Measurements from ENCODE around the gene KRTAP19-4. TPM values are rescaled to one million over a fixed set of nuclear protein-coding genes. Genes with fewer than 3 reads are reported as not detected.

Gene KRTAP19-4
- total and polyA plus RNA-seq, 9 donors, result not detected

DNA sequence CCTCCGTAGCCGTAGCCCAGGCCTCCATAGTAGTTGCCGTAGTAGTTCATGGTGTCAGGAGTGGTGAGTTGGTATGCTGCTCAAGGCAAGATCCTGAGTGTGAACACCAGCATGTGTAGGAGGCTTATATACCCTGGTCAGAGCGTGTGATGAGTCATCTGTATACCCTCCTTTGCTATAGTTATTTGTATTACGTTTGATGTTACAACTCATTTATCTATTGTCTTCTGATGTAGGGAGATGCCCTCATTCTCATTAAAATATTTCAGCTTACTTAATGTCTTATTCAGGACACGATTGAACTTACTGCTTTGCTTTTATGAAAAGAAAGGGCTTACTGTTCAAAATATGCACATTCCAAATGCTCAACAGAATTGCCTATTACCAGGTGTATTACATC is 5.1 kb upstream of the KRTAP19-4 start, which contains the start of gene KRTAP19-5:
Gene KRTAP19-5 (minus strand): TSS at position 101 of the 400 bp plus-strand sequence. CDS start 51 bp downstream, at position 50.
- TF ChIP-seq POLR2A (IDR thresholded peaks at IDR 0.05) (no peak), EP300 (IDR thresholded peaks at IDR 0.05) (no peak), CTCF (IDR thresholded peaks at IDR 0.05) (no peak)
- no peak for DNase-seq
- WGBS, 3 donors, result 70 to 81% (median 75%) methylated on average over 6 of the region's 6 CpGs
- H3K4me3 ChIP-seq, result no peak within 1 kb of the TSS
- no peaks in the 10 kb centered on the region for H3K36me3 ChIP-seq
- no peaks in the 10 kb centered on the region for H3K4me1 ChIP-seq (ENCODE audit: insufficient read depth)
- no peaks in the 10 kb centered on the region for H3K27me3 ChIP-seq
- intact Hi-C loops (cut with DNase I), result no loop called here
- no peaks in the 10 kb centered on the region for H3K9me3 ChIP-seq
- no peak within 1 kb of the TSS for H3K27ac ChIP-seq

- intact Hi-C loops (cut with DNase I), result no loop called here
- Histone ChIP-seq H3K27ac (no peak within 1 kb of the TSS), H3K36me3 (no peaks in the 10 kb centered on the region), H3K4me1 (ENCODE audit: insufficient read depth) (no peaks in the 10 kb centered on the region), H3K9me3 (no peaks in the 10 kb centered on the region), H3K4me3 (no peak within 1 kb of the TSS), H3K27me3 (no peaks in the 10 kb centered on the region)
- TF ChIP-seq EP300 (IDR thresholded peaks at IDR 0.05) (no peak), CTCF (IDR thresholded peaks at IDR 0.05) (no peak), POLR2A (IDR thresholded peaks at IDR 0.05) (no peak)
- no peak for DNase-seq
- 76 to 88% (median 84%) methylated on average over 2 of the region's 2 CpGs for WGBS, 3 donors
These were observed 5.0 kb downstream of the KRTAP19-4 start, which contains the start of gene KRTAP19-3 for GRCh38 chr21:30491963-30492428. Gene KRTAP19-3 (minus strand): TSS chr21:30492013. CDS start chr21:30491957, 56 bp downstream.

DNA sequence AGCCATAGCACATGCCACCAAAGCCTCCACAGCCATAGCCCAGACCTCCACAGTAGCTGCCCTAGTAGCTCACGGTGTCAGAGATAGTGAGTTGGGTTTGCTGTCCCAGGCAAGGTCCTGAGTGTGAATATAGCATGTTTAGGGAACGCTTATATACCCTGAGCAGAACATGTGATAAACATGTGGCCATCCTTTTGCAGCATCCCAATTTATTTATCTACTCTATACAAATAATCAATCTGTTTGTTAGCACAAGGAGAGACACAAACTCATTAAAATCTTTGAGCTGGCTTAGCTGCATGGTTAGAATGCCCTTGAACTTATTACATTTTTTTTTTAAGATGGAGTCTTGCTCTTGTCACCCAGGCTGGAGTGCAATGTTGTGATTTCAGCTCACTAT is 9.6 kb downstream of the KRTAP19-4 start, which contains the start of gene KRTAP19-2:
Gene KRTAP19-2 (minus strand): TSS at position 101 of the 400 bp plus-strand sequence. CDS start 88 bp downstream, at position 13.
- no peak within 1 kb of the TSS for H3K4me3 ChIP-seq
- 83 to 87% (median 86%) methylated on average over 2 of the region's 2 CpGs for WGBS, 3 donors
- H3K4me1 ChIP-seq (ENCODE audit: insufficient read depth), result no peaks in the 10 kb centered on the region
- H3K27me3 ChIP-seq, result no peaks in the 10 kb centered on the region
- no peaks in the 10 kb centered on the region for H3K36me3 ChIP-seq
- no peaks in the 10 kb centered on the region for H3K9me3 ChIP-seq
- DNase-seq, result no peak
- no peak within 1 kb of the TSS for H3K27ac ChIP-seq
- intact Hi-C loops (cut with DNase I), result no loop called here
- TF ChIP-seq CTCF (IDR thresholded peaks at IDR 0.05) (no peak), POLR2A (IDR thresholded peaks at IDR 0.05) (no peak), EP300 (IDR thresholded peaks at IDR 0.05) (no peak)

GRCh38 chr21:30486180-30486579 is 10.8 kb downstream of the KRTAP19-4 start:
- DNase-seq, result no peak
- Histone ChIP-seq H3K27ac (no peak overlapping the region), H3K9me3 (no peaks in the 10 kb centered on the region), H3K4me3 (no peak overlapping the region), H3K36me3 (no peaks in the 10 kb centered on the region), H3K27me3 (no peaks in the 10 kb centered on the region), H3K4me1 (ENCODE audit: insufficient read depth) (no peaks in the 10 kb centered on the region)
- TF ChIP-seq EP300 (IDR thresholded peaks at IDR 0.05) (no peak), POLR2A (IDR thresholded peaks at IDR 0.05) (no peak), CTCF (IDR thresholded peaks at IDR 0.05) (no peak)
- intact Hi-C loops (cut with DNase I), result no loop called here
- 50 to 58% (median 56%) methylated on average over 2 of the region's 2 CpGs for WGBS, 3 donors

Measured in ovary (tissue), 9 donors.